GM18499 (cell line): Measurements from ENCODE around the gene TRAPPC2.
"Not testable (repeated sequence)": the region's sequence is repeated elsewhere in the genome, so short reads cannot be mapped to it uniquely, and the experiment has no call there.

Experiments used
- ATAC-seq: cut with Tn5 transposase; IDR thresholded peaks from one replicate; pipeline ENCODE4 v1.9.1; 2021; ENCODE audit warnings: moderate number of reproducible peaks; ENCODE audit not compliant: insufficient read depth, unreplicated experiment

Gene TRAPPC2

DNA sequence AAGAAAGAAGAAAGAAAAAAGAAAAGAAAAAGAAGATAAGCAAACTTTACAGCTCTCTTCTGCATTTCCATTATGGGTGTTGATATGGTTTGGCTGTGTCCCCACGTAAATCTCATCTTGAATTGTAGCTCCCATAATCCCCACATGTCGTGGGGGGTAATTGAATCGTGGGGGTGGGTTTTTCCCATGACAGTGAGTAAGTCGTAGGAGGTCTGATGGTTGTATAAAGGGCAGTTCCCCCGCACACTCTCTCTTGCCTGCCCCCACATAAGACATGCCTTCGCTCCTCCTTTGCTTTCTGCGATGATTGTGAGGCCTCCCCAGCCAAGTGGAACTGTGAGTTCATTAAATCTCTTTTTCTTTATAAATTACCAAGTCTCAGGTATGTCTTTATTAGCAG, 52.8 kb downstream of the TRAPPC2 start:
- ATAC-seq, result no peak

- not testable (repeated sequence) for ATAC-seq
These were observed 54.7 kb downstream of the TRAPPC2 start for GRCh38 chrX:13679700-13680099.

- no peak for ATAC-seq
These were observed 57.5 kb downstream of the TRAPPC2 start for GRCh38 chrX:13676885-13677284.

DNA sequence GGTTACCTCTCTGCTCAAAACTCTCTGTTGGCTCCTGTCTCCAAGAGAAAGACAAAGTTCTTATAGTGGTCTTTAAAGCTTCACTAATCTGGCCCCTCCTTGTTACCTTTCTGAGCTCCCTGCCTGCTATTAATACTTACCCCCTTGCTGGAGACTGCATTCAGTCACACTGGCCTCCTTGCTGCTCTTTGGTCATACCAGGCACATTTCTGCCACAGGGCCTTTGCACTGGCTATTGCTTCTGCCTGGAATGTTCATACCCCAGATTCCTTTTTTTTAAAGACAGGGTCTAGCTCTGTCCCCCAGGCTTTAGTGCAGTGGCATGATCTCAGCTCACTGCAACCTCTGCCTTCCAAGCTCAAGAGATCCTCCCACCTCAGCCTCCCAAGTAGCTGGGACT, 61.4 kb downstream of the TRAPPC2 start:
- no peak for ATAC-seq

DNA sequence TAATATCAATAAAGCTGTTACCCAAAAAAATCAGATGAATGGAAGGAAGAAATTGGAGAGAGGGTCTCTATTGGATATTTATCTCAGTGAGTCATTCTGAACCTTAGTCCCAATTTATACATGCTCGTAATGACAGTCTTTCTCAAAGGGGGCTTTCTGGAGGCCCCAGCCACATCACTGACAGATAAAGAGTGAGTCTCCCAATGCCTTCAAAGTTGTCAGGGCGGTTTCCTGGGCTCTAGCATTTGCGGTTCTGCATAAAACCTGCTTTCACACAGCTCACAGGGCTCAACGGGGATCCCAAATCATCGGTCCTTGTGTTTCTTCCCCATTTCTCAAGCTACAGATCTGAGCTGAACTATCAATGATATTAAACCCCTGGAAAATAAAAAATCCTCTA, 64.2 kb downstream of the TRAPPC2 start:
- ATAC-seq, result no peak

- not testable (repeated sequence) for ATAC-seq
These were observed 64.7 kb downstream of the TRAPPC2 start for GRCh38 chrX:13669755-13670154.

GRCh38 chrX:13669246-13669737, 65.1 kb downstream of the TRAPPC2 start:
- peak; percentile 85 for ATAC-seq

DNA sequence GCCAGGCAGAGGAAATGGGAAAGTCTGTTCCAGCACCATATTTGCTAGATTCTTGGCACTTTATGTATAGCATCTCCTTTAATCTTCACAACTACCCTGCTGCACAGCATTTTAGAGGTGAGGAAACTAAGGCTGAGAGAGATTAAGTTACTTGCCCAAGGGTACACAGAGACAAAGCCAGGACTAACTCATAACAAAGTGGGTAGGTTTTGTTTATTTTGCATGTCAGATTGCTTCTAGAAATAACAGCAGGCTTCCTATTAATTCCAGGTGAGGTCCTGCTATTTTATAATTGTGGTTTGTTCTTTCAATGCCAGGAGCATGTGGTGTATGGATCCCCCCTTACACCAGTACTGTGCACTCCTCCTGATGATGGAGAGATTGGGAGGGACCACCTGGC, 66.5 kb downstream of the TRAPPC2 start:
- no peak for ATAC-seq

GRCh38 chrX:13666836-13667235, 67.6 kb downstream of the TRAPPC2 start:
- ATAC-seq, result no peak

- ATAC-seq, result no peak
These were observed 70.4 kb downstream of the TRAPPC2 start for GRCh38 chrX:13664020-13664419.

- no peak for ATAC-seq
These were observed 72.0 kb downstream of the TRAPPC2 start for GRCh38 chrX:13662355-13662791.
